Osteoblast (primary cell): ENCODE measurements around the gene EIF6. TPM values are rescaled to one million over a fixed set of nuclear protein-coding genes. Genes with fewer than 3 reads are reported as not detected.

Source experiments
- DNase-seq: peaks from one replicate; pipeline ENCODE4 v3.0.0; 2011; ENCODE audit warnings: low spot score, mixed read lengths; ENCODE audit not compliant: insufficient read length; ENCODE audit errors: missing footprints
- H2AFZ ChIP-seq: 2 replicates; pipeline ENCODE4 v1.6.0; 2011; ENCODE audit warnings: mild to moderate bottlenecking, low read length
- H3K27ac ChIP-seq: 2 replicates; pipeline ENCODE4 v1.5.1; 2011; ENCODE audit warnings: mild to moderate bottlenecking, low read depth, low read length, moderate library complexity
- H3K27me3 ChIP-seq: 2 replicates; pipeline ENCODE4 v1.6.0; 2012; ENCODE audit warnings: mild to moderate bottlenecking, control low read depth, inconsistent platforms, low read length, moderate library complexity; ENCODE audit not compliant: insufficient read depth
- H3K36me3 ChIP-seq: 2 replicates; pipeline ENCODE4 v1.5.1; 2011; ENCODE audit warnings: mild to moderate bottlenecking, low read length, control low read depth, moderate library complexity; ENCODE audit not compliant: insufficient read depth
- H3K4me1 ChIP-seq: 2 replicates; pipeline ENCODE4 v1.5.1; 2011; ENCODE audit warnings: mild to moderate bottlenecking, low read length, control low read depth, moderate library complexity; ENCODE audit not compliant: insufficient read depth
- H3K4me2 ChIP-seq: 2 replicates; pipeline ENCODE4 v1.6.0; 2011; ENCODE audit warnings: mild to moderate bottlenecking, low read length; ENCODE audit not compliant: insufficient read depth
- H3K4me3 ChIP-seq: fragments of 200-600 bp; sonication (generic); 3 replicates; pipeline ENCODE4 v1.5.1; 2012; ENCODE audit warnings: mild to moderate bottlenecking, low read length, inconsistent platforms; ENCODE audit not compliant: insufficient read depth
- H3K79me2 ChIP-seq: 2 replicates; pipeline ENCODE4 v1.6.0; 2012; ENCODE audit warnings: mild to moderate bottlenecking, low read length, control low read depth, inconsistent platforms; ENCODE audit not compliant: insufficient read depth
- H3K9me3 ChIP-seq: 2 replicates; pipeline ENCODE4 v1.5.1; 2011; ENCODE audit warnings: low read depth, low read length, control low read depth
- H4K20me1 ChIP-seq: 2 replicates; pipeline ENCODE4 v1.6.0; 2012; ENCODE audit warnings: mild to moderate bottlenecking, low read length, control low read depth; ENCODE audit not compliant: insufficient read depth
- total RNA-seq: library from RNA; depleted of rRNA; stranded (reverse); fragments of >200 nt; gene quantifications from 2 replicates; pipeline ENCODE4 v1.2.3, GENCODE V29; 2012
- TF ChIP-seq, protein P1 (sequence below): IDR thresholded peaks from 2 replicates; pipeline ENCODE4 v1.5.1; 2011; ENCODE audit warnings: mild to moderate bottlenecking, low read depth, low read length, moderate library complexity; ENCODE audit errors: extremely low read depth

EIF6 gene
- total RNA-seq, 1 donor: 121 TPM

- H3K27me3 ChIP-seq: no peaks in the 10 kb centered on the region
- peak; percentile 69 for DNase-seq
- H3K27ac ChIP-seq: no peak overlapping the region
- peaks cover 13% of the 10 kb centered on the region for H3K4me1 ChIP-seq
- H3K36me3 ChIP-seq: no peaks in the 10 kb centered on the region
- TF ChIP-seq, protein P1, sequence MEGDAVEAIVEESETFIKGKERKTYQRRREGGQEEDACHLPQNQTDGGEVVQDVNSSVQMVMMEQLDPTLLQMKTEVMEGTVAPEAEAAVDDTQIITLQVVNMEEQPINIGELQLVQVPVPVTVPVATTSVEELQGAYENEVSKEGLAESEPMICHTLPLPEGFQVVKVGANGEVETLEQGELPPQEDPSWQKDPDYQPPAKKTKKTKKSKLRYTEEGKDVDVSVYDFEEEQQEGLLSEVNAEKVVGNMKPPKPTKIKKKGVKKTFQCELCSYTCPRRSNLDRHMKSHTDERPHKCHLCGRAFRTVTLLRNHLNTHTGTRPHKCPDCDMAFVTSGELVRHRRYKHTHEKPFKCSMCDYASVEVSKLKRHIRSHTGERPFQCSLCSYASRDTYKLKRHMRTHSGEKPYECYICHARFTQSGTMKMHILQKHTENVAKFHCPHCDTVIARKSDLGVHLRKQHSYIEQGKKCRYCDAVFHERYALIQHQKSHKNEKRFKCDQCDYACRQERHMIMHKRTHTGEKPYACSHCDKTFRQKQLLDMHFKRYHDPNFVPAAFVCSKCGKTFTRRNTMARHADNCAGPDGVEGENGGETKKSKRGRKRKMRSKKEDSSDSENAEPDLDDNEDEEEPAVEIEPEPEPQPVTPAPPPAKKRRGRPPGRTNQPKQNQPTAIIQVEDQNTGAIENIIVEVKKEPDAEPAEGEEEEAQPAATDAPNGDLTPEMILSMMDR: no peak
- no peak overlapping the region for H3K4me3 ChIP-seq
- H3K9me3 ChIP-seq: no peaks in the 10 kb centered on the region
- peaks cover 4% of the 10 kb centered on the region for H4K20me1 ChIP-seq
- no peak overlapping the region for H3K4me2 ChIP-seq
- peaks cover 18% of the 10 kb centered on the region for H3K79me2 ChIP-seq
- H2AFZ ChIP-seq: no peak overlapping the region
Observed at GRCh38 chr20:35288325-35289060, 3.9 kb upstream of the EIF6 start.

DNA sequence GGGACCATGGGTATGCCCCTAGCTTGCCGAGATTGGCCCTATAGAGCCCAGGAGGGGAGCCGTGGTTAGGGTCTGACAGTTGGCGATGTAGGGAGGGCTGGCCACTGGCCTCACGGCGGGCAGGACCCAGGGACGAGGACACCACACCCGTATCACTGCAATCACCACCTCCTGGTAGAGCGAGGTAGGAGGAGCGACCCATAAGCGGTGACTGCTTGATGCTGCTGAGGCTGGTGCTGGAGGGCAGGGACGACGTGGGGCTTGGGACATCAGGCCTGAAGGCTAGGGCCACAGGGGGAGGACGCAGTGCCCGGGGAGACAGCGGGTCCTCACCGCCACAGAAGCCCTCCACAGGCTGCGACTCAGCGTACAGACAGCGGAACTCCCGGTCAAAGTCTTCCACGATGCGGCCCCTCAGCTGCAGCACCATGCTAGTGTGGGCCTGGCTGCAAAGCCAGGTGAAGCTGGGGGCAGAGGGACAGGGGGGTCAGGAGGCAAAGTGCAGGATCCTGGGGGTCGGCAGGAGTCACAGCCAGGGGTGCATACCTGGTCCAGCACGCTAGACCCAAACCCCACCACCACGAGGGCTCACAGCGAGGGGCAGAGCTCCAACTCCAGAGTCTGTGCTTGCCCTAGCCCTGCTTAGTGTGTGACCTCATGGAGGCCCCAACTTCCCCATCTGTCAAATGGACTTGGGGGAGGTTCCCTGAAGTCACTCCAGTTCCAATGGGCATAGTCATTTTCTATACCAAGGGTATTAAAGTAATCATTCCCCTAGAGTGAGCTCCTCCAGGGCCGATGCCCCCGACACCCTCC is 3.1 kb upstream of the EIF6 start:
- Histone ChIP-seq H3K27ac (no peak overlapping the region), H3K4me1 (peaks cover 18% of the 10 kb centered on the region), H3K9me3 (no peaks in the 10 kb centered on the region), H3K4me3 (no peak overlapping the region), H2AFZ (no peak overlapping the region), H3K79me2 (peaks cover 26% of the 10 kb centered on the region), H4K20me1 (peaks cover 4% of the 10 kb centered on the region), H3K36me3 (peaks cover 3% of the 10 kb centered on the region), H3K4me2 (no peak overlapping the region), H3K27me3 (no peaks in the 10 kb centered on the region)
- DNase-seq: peak; percentile 86
- TF ChIP-seq, protein P1: no peak

DNA sequence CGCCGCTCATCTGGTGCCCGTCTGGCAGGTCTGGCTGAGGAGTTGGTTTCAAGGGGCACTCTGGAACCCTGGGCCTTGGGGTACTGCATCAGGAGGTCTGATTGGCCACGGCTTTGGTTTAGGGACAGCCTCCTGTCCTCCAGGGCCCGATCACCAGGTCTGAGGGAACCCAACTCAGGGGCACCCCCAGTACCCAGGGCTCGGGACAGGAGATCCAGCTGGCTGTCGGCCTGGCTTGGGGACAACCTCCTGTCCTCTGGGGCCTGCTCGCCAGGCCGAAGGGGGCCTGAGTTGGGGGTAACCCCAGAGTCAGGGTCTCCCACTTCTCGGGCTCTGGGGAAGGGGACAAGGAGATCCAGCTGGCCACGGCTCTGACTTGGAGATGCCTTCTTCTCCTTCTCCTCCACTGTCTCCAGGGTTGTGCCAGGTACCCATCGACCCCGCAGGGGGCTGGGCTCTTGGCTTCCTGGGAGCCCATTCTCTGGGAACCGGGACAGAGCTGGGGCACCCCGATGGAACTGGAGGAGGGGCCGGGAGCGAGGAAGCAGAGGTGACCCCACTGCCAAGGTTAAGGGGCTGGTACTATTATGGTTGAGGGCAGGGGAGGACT is 2.4 kb upstream of the EIF6 start:
- Histone ChIP-seq H3K4me2 (no peak overlapping the region), H3K79me2 (peaks cover 33% of the 10 kb centered on the region), H3K4me1 (peaks cover 18% of the 10 kb centered on the region), H2AFZ (no peak overlapping the region), H3K36me3 (peaks cover 9% of the 10 kb centered on the region), H4K20me1 (peaks cover 8% of the 10 kb centered on the region), H3K9me3 (no peaks in the 10 kb centered on the region), H3K27me3 (no peaks in the 10 kb centered on the region), H3K4me3 (no peak overlapping the region), H3K27ac (no peak overlapping the region)
- DNase-seq: peak; percentile 62
- TF ChIP-seq, protein P1: no peak
